Hypothalamus (tissue), 51 donors: Measurements from ENCODE around the gene PCBP3.

Experiments
- DNase-seq, 51 donors: peaks; one replicate each; lab custom pipeline; 2025; lab: John Stamatoyannopoulos, UW

Gene PCBP3

GRCh38 chr21:45721671-45722070, 78.1 kb downstream of the PCBP3 start:
- DNase-seq: no peak

- no peak for DNase-seq
Observed at GRCh38 chr21:45723049-45723958, 79.8 kb downstream of the PCBP3 start.

DNA sequence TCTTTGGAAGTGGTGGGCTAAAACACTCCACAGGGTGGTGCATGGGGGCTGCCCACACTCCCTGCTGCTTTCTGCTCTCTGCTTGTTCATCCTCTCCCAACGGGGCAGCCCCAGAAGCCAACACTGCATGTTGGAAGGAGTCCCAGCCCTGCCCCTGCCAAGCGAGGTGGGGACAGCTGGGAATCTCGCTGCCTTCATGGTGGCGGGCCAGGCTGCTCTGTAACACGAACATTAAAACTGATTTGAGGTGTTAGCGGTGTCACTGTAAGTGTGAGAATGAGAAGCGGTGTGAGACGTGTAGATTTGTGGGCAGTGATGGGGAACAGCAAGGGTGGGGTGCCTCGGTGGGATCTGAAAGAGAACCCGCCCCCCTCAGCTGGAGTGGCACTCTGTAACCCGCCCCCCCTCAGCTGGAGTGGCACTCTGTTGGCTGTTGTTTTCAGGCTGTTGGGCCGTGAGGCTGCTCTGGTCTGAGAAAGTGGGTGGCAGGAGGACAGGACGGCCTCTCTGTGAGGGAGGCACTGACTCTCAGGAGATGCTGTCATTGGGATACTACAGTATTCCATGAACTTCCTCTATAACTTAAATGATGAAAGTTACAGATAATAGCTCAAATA, 80.9 kb downstream of the PCBP3 start:
- peak in 18 of 51 donors; percentile 5 to 65 (median 32) for DNase-seq

- no peak for DNase-seq
Observed at GRCh38 chr21:45724994-45725843, 81.7 kb downstream of the PCBP3 start.

GRCh38 chr21:45725844-45726200, 82.3 kb downstream of the PCBP3 start:
- no peak for DNase-seq

DNA sequence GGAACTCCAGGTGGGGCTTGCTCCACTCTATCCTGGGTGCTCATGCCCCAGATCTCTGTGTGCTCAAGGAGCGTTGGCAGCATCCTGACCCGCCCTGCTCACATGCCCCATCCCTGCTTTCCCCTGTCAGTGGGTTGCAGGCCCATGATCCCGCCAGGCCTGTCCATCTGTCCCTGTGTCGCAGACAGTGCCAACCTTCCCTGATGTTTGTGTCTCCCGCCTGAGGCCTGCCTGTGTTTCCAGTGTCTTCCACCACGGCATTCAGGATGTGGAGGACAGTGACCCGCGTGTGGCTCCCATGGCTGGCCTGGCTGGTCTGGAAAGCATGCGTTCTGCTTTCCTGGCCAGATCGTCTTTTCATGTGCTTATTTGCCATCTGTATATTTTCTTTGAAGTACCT, 82.9 kb downstream of the PCBP3 start:
- DNase-seq: no peak

GRCh38 chr21:45727390-45727789, 83.9 kb downstream of the PCBP3 start:
- no peak for DNase-seq

DNA sequence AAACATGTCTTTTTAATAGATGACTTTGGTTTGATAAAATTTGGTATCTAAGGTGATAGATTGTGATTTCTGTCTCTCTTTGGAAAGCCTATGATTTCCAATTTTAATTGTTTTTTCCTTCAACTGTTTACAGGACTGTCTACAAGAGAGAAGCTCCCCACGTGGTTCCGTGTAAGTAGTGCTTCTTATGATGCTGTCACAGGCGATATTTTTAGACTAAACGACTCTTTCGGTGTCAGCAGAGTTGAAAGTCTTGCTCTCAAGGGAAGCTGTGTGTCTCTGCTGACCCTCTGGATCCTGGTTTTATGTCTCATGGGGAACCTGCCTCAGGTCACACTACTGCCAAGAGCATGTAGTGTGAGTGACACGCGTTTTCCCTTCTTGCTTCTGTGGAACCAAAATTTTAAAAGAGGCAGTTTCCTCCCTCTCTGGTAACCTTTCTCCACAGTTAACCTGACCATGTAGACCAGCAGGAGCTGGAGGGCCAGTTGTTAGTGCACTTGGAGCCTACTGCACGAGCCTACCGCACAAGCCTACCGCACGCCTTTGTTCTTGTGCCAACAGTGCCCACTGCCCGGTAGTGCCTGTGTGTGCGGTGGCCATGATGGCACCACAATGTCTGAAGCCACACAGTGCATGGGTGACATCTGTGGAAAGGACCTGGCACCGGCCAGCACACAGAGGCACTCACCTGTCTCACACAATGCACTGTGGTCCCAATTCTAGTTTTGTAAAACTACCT, 91.9 kb downstream of the PCBP3 start:
- DNase-seq: no peak

DNA sequence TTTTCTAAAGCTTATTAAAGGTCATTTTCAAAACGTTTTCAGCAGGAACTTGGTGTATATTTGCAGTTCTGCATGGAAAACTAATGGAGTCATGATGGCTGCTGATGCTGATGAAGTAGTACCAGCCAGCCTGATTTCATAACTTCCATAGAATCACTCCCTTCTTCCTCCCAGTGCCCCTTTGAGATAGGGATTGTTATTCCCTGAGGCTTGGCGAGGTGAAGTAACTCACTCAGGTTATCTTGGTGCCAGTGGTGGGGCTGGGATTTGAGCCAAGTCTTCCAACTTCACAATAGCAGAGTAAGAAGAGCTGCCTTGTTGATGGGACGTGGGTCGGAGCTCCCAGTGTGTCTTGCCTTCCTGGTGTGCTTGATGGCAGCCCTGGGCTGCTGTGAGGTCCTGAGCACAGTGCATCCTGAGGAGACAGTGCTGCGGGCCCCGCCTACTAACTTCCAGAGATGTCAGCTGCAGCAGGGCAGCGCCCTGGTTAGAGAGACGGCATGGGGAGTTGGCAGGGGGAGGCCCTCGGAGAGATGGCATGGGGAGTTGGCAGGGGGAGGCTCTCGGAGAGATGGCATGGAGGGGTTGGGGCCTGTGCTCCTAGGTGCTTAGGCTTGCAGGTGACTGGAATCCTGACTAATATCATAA, 92.6 kb downstream of the PCBP3 start:
- no peak for DNase-seq

GRCh38 chr21:45736690-45737484, 93.4 kb downstream of the PCBP3 start:
- no peak for DNase-seq

DNA sequence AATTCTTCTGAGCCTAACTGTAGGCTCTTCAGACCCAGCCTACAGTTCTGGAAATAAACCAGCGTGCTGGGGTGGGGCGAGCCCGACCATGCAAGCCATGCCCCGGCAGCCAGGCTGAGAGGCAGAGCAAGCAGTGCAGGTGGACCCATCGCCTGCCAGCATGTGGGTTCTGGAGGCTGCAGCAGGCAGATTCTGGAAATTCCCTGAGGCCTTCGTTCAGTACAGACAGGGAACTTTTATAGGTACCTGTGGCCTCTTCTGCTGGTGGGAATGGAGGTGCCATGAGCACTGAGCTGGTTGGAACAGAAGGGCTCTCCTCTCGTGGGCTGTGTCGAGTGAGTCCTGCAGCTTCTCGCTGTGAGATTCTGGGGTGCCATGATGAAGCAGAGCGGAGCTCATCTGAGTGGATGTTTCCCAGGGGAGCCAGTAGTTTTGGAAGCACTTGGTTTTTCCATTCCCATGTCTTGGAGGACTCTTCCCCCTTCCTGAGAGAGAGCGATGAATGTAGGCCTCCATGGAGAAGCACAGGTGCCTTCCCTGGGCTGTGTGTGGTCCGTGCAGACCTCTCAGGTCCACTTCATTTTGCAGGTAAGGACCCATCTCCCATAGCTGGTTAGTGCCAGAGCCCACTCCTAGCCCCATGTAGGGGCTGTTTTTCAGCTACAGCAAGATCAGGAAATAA, 94.1 kb downstream of the PCBP3 start:
- no peak for DNase-seq

DNA sequence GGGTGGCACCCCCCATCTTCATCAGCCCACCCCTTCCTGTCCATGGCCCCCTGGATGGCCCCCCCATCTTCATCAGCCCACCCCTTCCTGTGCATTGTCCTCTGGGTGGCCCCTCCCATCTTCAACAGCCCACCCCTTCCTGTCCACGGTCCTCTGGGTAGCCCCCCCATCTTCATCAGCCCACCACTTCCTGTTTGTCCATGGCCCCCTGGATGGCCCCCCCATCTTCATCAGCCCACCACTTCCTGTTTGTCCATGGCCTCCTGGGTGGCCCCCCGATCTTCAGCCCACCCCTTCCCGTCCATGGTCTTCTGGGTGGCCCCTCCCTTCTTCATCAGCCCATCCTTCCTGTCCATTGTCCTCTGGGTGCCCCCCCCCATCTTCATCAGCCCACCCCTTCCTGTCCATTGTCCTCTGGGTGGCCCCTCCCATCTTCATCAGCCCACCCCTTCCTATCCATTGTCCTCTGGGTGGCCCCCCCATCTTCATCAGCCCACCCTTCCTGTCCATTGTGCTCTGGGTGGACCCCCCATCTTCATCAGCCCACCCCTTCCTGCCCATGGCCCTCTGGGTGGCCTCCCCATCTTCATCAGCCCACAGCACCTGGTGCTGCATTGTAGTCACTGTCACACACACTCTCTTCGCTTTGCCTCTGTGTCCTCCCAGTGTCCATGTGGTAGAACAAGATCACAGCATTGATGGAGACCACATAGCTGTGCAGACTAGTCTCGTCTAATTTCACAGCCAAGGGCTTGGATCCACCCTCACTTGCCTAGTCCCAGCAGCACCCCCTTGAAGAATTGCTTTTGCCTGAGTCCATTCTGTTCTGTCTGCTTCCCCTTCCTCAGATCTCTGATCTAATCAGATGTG, 95.9 kb downstream of the PCBP3 start:
- no peak for DNase-seq

DNA sequence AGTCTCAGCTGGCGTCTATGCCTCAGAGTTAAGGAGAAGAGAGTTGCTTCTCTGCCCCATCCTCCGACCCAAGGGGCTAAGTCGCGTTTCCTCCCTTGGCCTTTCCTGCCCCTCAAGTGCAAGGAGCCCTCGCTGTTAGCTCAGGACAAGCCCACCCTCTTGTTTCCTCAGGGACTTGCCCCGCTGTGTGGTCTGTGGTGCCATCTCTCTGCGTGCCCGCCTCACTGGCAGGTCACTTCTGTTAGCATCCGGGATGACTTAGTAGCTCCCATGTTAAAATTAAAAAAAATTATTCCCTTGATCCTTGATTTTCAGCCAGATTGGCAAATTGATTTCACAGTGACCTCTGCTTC, 96.5 kb downstream of the PCBP3 start:
- DNase-seq: no peak

- no peak for DNase-seq
Observed at GRCh38 chr21:45740491-45741357, 97.2 kb downstream of the PCBP3 start.

- DNase-seq: no peak
Observed at GRCh38 chr21:45741691-45742090, 98.2 kb downstream of the PCBP3 start.

DNA sequence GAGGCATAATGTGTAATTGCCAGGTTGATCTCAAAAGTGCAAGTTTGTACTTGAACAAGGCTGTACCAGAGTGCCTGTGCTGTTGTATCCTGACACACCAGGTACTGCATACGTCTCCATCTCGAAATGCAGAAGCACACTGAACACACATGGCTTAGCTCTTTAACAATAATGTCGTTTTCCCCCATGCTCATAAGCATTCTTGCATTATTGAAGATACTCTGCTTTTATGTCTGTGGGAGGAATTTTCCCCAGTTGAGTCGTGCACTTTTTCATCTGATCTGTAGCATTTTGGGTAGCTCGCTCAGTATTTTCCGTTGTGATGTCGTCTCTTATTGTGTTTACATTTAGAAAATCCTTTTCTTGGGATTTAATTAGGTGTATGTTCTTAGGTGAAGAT, 98.7 kb downstream of the PCBP3 start:
- DNase-seq: no peak

- no peak for DNase-seq
Observed at GRCh38 chr21:45745256-45745655, 101.7 kb downstream of the PCBP3 start.
